ENCODE results near the gene LAMP1. TPM values are rescaled to one million over a fixed set of nuclear protein-coding genes. Genes with fewer than 3 reads are reported as not detected.

Gene LAMP1
- total RNA-seq, 1 donor: 216 TPM

DNA sequence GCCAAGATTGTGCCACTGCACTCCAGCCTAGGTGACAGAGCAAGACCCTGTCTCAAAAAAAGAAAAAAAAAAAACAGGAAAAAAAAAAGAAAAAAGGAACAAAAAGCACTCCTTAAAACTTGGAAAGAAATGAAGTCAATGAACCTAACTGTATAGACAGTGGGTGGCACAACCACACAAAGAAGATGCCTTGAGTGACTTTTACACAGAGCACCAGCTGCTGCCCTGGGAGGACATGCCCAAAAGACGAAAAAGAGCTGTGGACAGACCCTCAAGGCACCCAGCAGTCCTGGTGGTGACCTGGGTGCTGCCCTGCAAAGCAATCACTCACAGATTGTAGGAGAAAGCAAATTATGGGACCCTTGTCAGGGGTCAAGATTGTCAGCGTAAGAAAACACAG lies 5.9 kb upstream of the LAMP1 start:
- Histone ChIP-seq H3K36me3 (ENCODE audit: insufficient read depth, low read length) (no peaks in the 10 kb centered on the region), H3K4me3 (ENCODE audit: insufficient read depth, low read length) (no peak overlapping the region), H3K9me3 (ENCODE audit: low read depth, low read length) (no peaks in the 10 kb centered on the region), H3K4me1 (ENCODE audit: insufficient read depth, low read length) (peaks cover 8% of the 10 kb centered on the region), H2AFZ (ENCODE audit: low read length) (no peak overlapping the region), H3K27me3 (ENCODE audit: insufficient read depth, low read length) (peaks cover 18% of the 10 kb centered on the region), H3K27ac (ENCODE audit: low read depth, low read length) (no peak overlapping the region), H3K4me2 (ENCODE audit: insufficient read depth, low read length) (no peak overlapping the region), H4K20me1 (ENCODE audit: insufficient read depth, low read length) (no peaks in the 10 kb centered on the region), H3K79me2 (ENCODE audit: insufficient read depth, low read length) (no peaks in the 10 kb centered on the region)
- DNase-seq (ENCODE audit: insufficient read length, low spot score, missing footprints): peak; percentile 53
- TF ChIP-seq, protein P1, sequence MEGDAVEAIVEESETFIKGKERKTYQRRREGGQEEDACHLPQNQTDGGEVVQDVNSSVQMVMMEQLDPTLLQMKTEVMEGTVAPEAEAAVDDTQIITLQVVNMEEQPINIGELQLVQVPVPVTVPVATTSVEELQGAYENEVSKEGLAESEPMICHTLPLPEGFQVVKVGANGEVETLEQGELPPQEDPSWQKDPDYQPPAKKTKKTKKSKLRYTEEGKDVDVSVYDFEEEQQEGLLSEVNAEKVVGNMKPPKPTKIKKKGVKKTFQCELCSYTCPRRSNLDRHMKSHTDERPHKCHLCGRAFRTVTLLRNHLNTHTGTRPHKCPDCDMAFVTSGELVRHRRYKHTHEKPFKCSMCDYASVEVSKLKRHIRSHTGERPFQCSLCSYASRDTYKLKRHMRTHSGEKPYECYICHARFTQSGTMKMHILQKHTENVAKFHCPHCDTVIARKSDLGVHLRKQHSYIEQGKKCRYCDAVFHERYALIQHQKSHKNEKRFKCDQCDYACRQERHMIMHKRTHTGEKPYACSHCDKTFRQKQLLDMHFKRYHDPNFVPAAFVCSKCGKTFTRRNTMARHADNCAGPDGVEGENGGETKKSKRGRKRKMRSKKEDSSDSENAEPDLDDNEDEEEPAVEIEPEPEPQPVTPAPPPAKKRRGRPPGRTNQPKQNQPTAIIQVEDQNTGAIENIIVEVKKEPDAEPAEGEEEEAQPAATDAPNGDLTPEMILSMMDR (IDR thresholded peaks at IDR 0.05; ENCODE audit: extremely low read depth, low read depth, low read length): no peak

DNA sequence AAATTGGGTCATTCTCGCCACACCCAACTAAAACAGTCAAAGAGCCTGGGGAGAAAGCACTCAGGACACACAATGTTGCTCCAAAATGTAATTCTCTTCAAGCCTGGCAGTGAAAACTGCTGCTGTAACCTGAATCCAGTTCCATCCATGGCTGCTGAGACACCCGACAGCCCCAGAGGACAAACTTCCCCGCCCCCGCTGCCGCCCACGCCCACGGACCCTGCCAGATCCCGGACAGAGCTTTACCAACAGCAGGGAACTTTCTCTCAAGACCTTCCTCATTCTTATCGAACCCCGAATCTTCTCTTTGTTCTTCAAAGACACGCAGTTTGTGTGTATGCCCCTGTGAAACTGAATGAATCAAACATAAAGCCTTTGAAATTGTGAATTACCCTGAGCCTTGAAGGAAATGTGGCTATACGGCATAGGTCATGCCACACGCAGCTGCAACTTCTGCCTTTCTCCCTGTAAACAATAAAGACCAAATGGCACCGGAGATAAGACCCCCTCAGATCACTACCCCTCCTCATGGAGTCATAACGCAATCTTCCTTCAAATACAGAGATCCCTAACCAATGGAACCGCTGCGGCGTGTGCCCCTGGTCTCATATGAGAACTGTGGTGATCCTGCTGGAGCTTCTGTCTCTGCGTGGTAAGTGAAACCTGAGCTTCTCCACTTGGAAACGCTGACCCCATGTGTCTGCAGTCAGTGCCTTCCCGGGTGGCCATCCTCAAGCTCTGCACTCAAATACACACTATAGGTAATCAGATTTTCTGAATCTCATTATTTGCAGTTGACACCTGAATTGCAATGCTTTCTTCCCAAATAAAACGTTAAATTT lies 4.8 kb upstream of the LAMP1 start:
- Histone ChIP-seq H3K4me1 (ENCODE audit: insufficient read depth, low read length) (peaks cover 13% of the 10 kb centered on the region), H4K20me1 (ENCODE audit: insufficient read depth, low read length) (no peaks in the 10 kb centered on the region), H3K36me3 (ENCODE audit: insufficient read depth, low read length) (no peaks in the 10 kb centered on the region), H3K79me2 (ENCODE audit: insufficient read depth, low read length) (peaks cover 7% of the 10 kb centered on the region), H3K4me2 (ENCODE audit: insufficient read depth, low read length) (peak overlapping the region; percentile 76), H3K27me3 (ENCODE audit: insufficient read depth, low read length) (peaks cover 18% of the 10 kb centered on the region), H3K9me3 (ENCODE audit: low read depth, low read length) (no peaks in the 10 kb centered on the region), H2AFZ (ENCODE audit: low read length) (peak overlapping the region; percentile 82), H3K27ac (ENCODE audit: low read depth, low read length) (no peak overlapping the region), H3K4me3 (ENCODE audit: insufficient read depth, low read length) (peak overlapping the region; percentile 60)
- TF ChIP-seq, protein P1 (IDR thresholded peaks at IDR 0.05; ENCODE audit: extremely low read depth, low read depth, low read length): no peak
- DNase-seq (ENCODE audit: insufficient read length, low spot score, missing footprints): peak; percentile 92

DNA sequence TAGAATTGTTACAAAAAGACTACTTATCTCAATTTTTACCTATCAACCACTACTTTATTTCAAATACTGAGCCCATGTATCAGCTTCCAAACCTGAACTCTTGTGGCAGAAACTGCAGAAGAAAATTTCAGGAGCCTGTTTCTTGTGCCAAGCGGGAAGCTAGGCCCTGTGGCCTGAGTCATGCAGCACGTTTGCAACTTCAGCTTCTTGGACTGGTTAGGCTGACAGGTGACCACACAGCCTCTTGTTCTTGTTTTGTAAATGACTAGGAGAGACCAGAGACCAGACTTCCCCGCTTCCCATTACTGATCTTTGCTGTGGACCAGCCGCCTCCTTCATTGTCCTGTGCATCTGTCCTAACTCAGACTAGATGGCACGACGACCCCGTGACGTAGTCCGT lies 3.4 kb upstream of the LAMP1 start:
- H3K27ac ChIP-seq (ENCODE audit: low read depth, low read length): no peak overlapping the region
- no peaks in the 10 kb centered on the region for H3K9me3 ChIP-seq (ENCODE audit: low read depth, low read length)
- H3K4me3 ChIP-seq (ENCODE audit: insufficient read depth, low read length): no peak overlapping the region
- no peaks in the 10 kb centered on the region for H3K36me3 ChIP-seq (ENCODE audit: insufficient read depth, low read length)
- H3K4me1 ChIP-seq (ENCODE audit: insufficient read depth, low read length): peaks cover 22% of the 10 kb centered on the region
- peaks cover 7% of the 10 kb centered on the region for H4K20me1 ChIP-seq (ENCODE audit: insufficient read depth, low read length)
- no peak overlapping the region for H3K4me2 ChIP-seq (ENCODE audit: insufficient read depth, low read length)
- peaks cover 21% of the 10 kb centered on the region for H3K79me2 ChIP-seq (ENCODE audit: insufficient read depth, low read length)
- TF ChIP-seq, protein P1 (IDR thresholded peaks at IDR 0.05; ENCODE audit: extremely low read depth, low read depth, low read length): no peak
- H2AFZ ChIP-seq (ENCODE audit: low read length): no peak overlapping the region
- DNase-seq (ENCODE audit: insufficient read length, low spot score, missing footprints): peak; percentile 14
- H3K27me3 ChIP-seq (ENCODE audit: insufficient read depth, low read length): peaks cover 18% of the 10 kb centered on the region

DNA sequence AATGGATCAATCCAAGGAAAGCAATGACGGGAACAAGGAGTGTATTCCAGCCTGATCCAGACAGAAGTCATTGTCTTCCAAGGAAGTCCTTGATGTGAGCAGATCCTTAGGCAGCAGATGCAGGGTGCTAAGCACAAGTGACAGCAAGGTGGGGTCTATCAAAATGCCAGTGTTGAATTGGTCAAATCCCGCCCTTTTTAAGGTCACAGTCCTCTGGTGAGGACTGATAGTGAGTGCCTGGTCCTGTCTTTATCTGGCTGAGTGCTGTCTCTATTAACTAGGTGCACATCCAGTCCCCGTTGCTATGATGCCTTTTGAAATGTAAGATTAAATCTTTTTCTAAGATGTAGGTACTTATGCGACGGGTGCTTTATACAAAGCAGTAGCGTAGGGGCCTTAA lies 1.3 kb upstream of the LAMP1 start:
- no peak overlapping the region for H2AFZ ChIP-seq (ENCODE audit: low read length)
- H3K9me3 ChIP-seq (ENCODE audit: low read depth, low read length): no peaks in the 10 kb centered on the region
- peaks cover 22% of the 10 kb centered on the region for H3K4me1 ChIP-seq (ENCODE audit: insufficient read depth, low read length)
- TF ChIP-seq, protein P1 (IDR thresholded peaks at IDR 0.05; ENCODE audit: extremely low read depth, low read depth, low read length): no peak
- no peak overlapping the region for H3K4me2 ChIP-seq (ENCODE audit: insufficient read depth, low read length)
- DNase-seq (ENCODE audit: insufficient read length, low spot score, missing footprints): peak; percentile 45
- H4K20me1 ChIP-seq (ENCODE audit: insufficient read depth, low read length): peaks cover 14% of the 10 kb centered on the region
- H3K4me3 ChIP-seq (ENCODE audit: insufficient read depth, low read length): no peak overlapping the region
- no peaks in the 10 kb centered on the region for H3K36me3 ChIP-seq (ENCODE audit: insufficient read depth, low read length)
- no peak overlapping the region for H3K27ac ChIP-seq (ENCODE audit: low read depth, low read length)
- peaks cover 6% of the 10 kb centered on the region for H3K27me3 ChIP-seq (ENCODE audit: insufficient read depth, low read length)
- H3K79me2 ChIP-seq (ENCODE audit: insufficient read depth, low read length): peaks cover 42% of the 10 kb centered on the region

All from osteoblast (primary cell).